PC-9 (cell line): ENCODE results near the gene DLG2. TPM values are rescaled to one million over a fixed set of nuclear protein-coding genes. Genes with fewer than 3 reads are reported as not detected.

Experiments used
- BruUV-seq: library from RNA; stranded (reverse); fragments of 400-500 nt; replicated peaks from 2 replicates; lab custom pipeline; 2021; lab: Mats Ljungman, UMichigan
- CTCF ChIA-PET: fragments of 300-600 bp; sonication (Branson Sonifier 250); formaldehyde crosslinking; loops from one replicate; lab custom pipeline; 2022; ENCODE audit warnings: antibody characterized with exemption; lab: Charles Lee
- POLR2A ChIA-PET: fragments of 300-600 bp; sonication (Branson Sonifier 250); formaldehyde crosslinking; loops from one replicate; lab custom pipeline; 2022; ENCODE audit warnings: antibody characterized with exemption; ENCODE audit not compliant: unreplicated experiment; lab: Charles Lee
- DNase-seq, 2 experiments: peaks; one replicate each; pipeline versions ENCODE4 v3.0.0 to v3.0.0-alpha.2; 2015 to 2022; ENCODE audit warnings: mixed read lengths in 1 of 2
- H2AFZ ChIP-seq: fragments of 200-600 bp; sonication (generic); 2 replicates; pipeline ENCODE4 v1.8.1; 2017; ENCODE audit warnings: antibody characterized with exemption
- H3F3A ChIP-seq: fragments of 200-600 bp; sonication (generic); 2 replicates; pipeline ENCODE4 v1.8.1; 2017; ENCODE audit warnings: antibody characterized with exemption, mild to moderate bottlenecking, low read depth; ENCODE audit not compliant: insufficient read depth
- H3K27ac ChIP-seq: fragments of 200-600 bp; sonication (generic); 2 replicates; pipeline ENCODE4 v1.6.1; 2016; ENCODE audit warnings: mixed run types
- H3K27me3 ChIP-seq: fragments of 200-600 bp; sonication (generic); 2 replicates; pipeline ENCODE4 v1.6.1; 2016; ENCODE audit warnings: low read depth, mixed run types; ENCODE audit not compliant: insufficient read depth
- H3K36me3 ChIP-seq: fragments of 200-600 bp; sonication (generic); 2 replicates; pipeline ENCODE4 v1.6.1; 2016; ENCODE audit warnings: low read depth, mixed run types
- H3K4me1 ChIP-seq: fragments of 200-600 bp; sonication (generic); replicated peaks from 2 replicates; pipeline ENCODE4 v1.6.1; 2016; ENCODE audit warnings: mixed run types; ENCODE audit not compliant: insufficient read depth
- H3K4me2 ChIP-seq: fragments of 200-600 bp; sonication (generic); 2 replicates; pipeline ENCODE4 v1.6.1; 2017; ENCODE audit warnings: mixed run types
- H3K4me3 ChIP-seq: fragments of 200-600 bp; sonication (generic); 2 replicates; pipeline ENCODE4 v1.6.1; 2016; ENCODE audit warnings: mixed run types
- H3K79me2 ChIP-seq: fragments of 200-600 bp; sonication (generic); 2 replicates; pipeline ENCODE4 v1.6.1; 2017; ENCODE audit warnings: low read depth, mixed run types
- H3K9me2 ChIP-seq: fragments of 200-600 bp; sonication (generic); 2 replicates; pipeline ENCODE4 v1.8.1; 2017; ENCODE audit warnings: mild to moderate bottlenecking; ENCODE audit not compliant: insufficient read depth
- H3K9me3 ChIP-seq: fragments of 200-600 bp; sonication (generic); 2 replicates; pipeline ENCODE4 v1.8.1; 2016; ENCODE audit warnings: low read depth; ENCODE audit not compliant: insufficient read depth
- H4K20me1 ChIP-seq: fragments of 200-600 bp; sonication (generic); 2 replicates; pipeline ENCODE4 v1.8.1; 2017; ENCODE audit not compliant: insufficient read depth
- EZH2 ChIP-seq: fragments of 200-600 bp; sonication (generic); IDR thresholded peaks from 2 replicates; pipeline ENCODE4 v1.8.0; 2017; ENCODE audit warnings: antibody characterized with exemption, low read depth
- intact Hi-C: fragments of 100-400 bp; cut with micrococcal nuclease; formaldehyde crosslinking; loops from one replicate; pipeline ENCODE4 v1.10.0; 2022; ENCODE audit not compliant: unreplicated experiment
- total RNA-seq: library from RNA; stranded (reverse); gene quantifications from 2 replicates; pipeline ENCODE4 v1.2.3, GENCODE V29; 2021
- TF ChIP-seq, protein P1 (sequence below): fragments of 200-600 bp; sonication (generic); conservative IDR thresholded peaks from 2 replicates; pipeline ENCODE4 v1.6.1; 2017; ENCODE audit warnings: mixed run types, antibody characterized with exemption, mild to moderate bottlenecking, moderate library complexity

The DLG2 gene
- total RNA-seq, 1 experiment from 2014 or later, result 6.4 TPM

DNA sequence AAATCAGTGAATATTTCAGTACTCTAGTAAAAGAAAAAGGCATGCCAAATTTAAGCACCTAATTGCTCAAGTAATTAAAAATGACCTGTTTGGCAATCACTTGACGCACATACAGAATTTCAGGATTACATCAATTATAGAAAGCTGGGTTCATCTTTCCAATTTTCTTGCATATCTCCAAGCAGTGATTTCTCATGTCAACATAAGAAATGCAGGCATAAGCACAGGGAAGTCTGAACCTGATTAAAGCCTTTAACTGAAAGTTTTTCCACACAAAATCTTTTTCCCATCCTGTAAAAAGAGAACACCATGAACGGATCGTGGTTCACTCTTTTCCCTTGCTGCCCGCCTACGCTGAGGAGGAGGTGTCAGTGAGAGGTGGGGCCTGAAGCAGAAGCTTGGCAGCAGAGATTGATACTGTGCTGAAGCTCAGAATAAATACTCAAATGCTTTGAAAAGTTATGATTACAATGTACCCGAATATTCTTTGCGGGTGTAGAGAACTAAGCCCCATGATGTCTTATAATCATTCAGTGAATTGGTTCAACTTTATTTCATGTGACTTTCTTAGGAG lies 1636.9 kb downstream of the DLG2 start:
- intact Hi-C loops, result no loop called here
- POLR2A ChIA-PET, result no interaction called here

DNA sequence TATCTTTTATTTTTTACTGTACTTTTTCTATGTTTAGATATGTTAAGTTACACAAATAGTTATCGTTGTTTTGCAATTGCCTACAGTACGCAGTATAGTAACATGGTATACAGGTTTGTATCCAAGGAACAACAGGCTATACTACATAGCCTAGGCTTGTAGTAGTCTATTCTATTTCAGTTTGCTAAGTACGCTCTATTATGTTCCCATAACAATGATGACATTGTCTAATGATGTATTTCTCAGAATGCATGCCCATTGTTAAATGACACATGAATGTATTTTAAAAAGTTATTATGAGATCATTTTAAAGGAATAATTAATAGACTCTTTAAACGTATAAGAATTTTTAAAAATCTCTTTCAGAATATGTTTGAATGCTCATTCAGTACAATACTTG lies 1644.3 kb downstream of the DLG2 start:
- BruUV-seq, result no TSS peak
- H3F3A ChIP-seq, result no peaks in the 10 kb centered on the region
- no peaks in the 10 kb centered on the region; the same call in 1 of the 2 replicates for H4K20me1 ChIP-seq
- no peaks in the 10 kb centered on the region for H3K27me3 ChIP-seq
- H3K27ac ChIP-seq, result no peak overlapping the region
- CTCF ChIA-PET, result no interaction called here
- H2AFZ ChIP-seq, result no peak overlapping the region
- no peaks in the 10 kb centered on the region for H3K36me3 ChIP-seq
- POLR2A ChIA-PET, result interaction anchor here (0.6 kb wide), 1 partner anchor 335 kb away, joined by 4 read pairs; no protein-coding TSS in a partner anchor
- no peak overlapping the region for H3K4me2 ChIP-seq
- H3K79me2 ChIP-seq, result no peaks in the 10 kb centered on the region
- intact Hi-C loops, result no loop called here
- TF ChIP-seq EZH2, result no peak
- TF ChIP-seq, protein P1, sequence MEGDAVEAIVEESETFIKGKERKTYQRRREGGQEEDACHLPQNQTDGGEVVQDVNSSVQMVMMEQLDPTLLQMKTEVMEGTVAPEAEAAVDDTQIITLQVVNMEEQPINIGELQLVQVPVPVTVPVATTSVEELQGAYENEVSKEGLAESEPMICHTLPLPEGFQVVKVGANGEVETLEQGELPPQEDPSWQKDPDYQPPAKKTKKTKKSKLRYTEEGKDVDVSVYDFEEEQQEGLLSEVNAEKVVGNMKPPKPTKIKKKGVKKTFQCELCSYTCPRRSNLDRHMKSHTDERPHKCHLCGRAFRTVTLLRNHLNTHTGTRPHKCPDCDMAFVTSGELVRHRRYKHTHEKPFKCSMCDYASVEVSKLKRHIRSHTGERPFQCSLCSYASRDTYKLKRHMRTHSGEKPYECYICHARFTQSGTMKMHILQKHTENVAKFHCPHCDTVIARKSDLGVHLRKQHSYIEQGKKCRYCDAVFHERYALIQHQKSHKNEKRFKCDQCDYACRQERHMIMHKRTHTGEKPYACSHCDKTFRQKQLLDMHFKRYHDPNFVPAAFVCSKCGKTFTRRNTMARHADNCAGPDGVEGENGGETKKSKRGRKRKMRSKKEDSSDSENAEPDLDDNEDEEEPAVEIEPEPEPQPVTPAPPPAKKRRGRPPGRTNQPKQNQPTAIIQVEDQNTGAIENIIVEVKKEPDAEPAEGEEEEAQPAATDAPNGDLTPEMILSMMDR, result no peak
- DNase-seq, result no peak
- H3K4me1 ChIP-seq, result no peaks in the 10 kb centered on the region
- no peak overlapping the region for H3K4me3 ChIP-seq
- no peaks in the 10 kb centered on the region for H3K9me3 ChIP-seq
- no peaks in the 10 kb centered on the region for H3K9me2 ChIP-seq

More for the DNA sequence above, 1636.9 kb downstream of the DLG2 start:
- no peak overlapping the region for H3K4me3 ChIP-seq
- H3K79me2 ChIP-seq, result no peaks in the 10 kb centered on the region
- no peak for DNase-seq
- H3K4me2 ChIP-seq, result no peak overlapping the region
- CTCF ChIA-PET, result no interaction called here
- H3K27me3 ChIP-seq, result 0 out of 2 replicates have a peak, but pooled peaks cover 4% of the 10 kb centered on the region
- no peaks in the 10 kb centered on the region for H3K9me2 ChIP-seq
- no TSS peak for BruUV-seq
- H3K36me3 ChIP-seq, result no peaks in the 10 kb centered on the region
- H3F3A ChIP-seq, result no peaks in the 10 kb centered on the region
- no peak overlapping the region for H3K27ac ChIP-seq
- TF ChIP-seq, protein P1, result no peak
- TF ChIP-seq EZH2, result no peak
- no peaks in the 10 kb centered on the region for H3K4me1 ChIP-seq
- H4K20me1 ChIP-seq, result no peaks in the 10 kb centered on the region
- no peak overlapping the region for H2AFZ ChIP-seq
- no peaks in the 10 kb centered on the region for H3K9me3 ChIP-seq

DNA sequence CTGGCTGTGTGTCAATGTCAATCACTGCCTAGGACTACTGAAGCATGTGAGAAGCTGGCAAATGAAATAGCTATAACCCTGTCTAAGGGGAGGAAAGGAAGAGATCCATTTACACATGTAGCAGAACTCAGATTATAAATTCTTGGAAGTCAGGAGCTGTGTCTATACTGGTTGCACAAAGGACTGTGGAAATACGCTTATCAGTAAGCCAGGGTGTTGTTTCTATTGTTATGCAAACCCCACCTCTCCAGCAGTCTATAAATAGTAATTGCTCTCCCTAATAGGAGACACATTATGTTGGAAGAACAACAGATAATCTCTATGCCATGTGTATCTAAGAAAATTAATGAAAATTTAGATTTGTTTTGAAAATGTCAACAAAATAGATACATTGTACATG lies 1647.6 kb downstream of the DLG2 start:
- Histone ChIP-seq H3K79me2 (no peaks in the 10 kb centered on the region), H3F3A (no peaks in the 10 kb centered on the region), H3K9me3 (no peaks in the 10 kb centered on the region), H3K27ac (no peak overlapping the region), H3K36me3 (no peaks in the 10 kb centered on the region), H4K20me1 (no peaks in the 10 kb centered on the region; the same call in 1 of the 2 replicates), H3K9me2 (no peaks in the 10 kb centered on the region), H3K4me2 (no peak overlapping the region), H3K27me3 (no peaks in the 10 kb centered on the region), H3K4me1 (no peaks in the 10 kb centered on the region), H3K4me3 (no peak overlapping the region), H2AFZ (no peak overlapping the region)
- no peak for DNase-seq
- CTCF ChIA-PET, result no interaction called here
- intact Hi-C loops, result no loop called here
- no peak for TF ChIP-seq EZH2
- TF ChIP-seq, protein P1, result no peak
- no TSS peak for BruUV-seq
- POLR2A ChIA-PET, result no interaction called here
